Ureter (tissue), 1 donor: Measurements from ENCODE around the gene EXOC7. TPM values are rescaled to one million over a fixed set of nuclear protein-coding genes. Genes with fewer than 3 reads are reported as not detected.

Experiments
- DNase-seq: peaks from one replicate; pipeline ENCODE4 v3.0.0-alpha.2; 2020; ENCODE audit warnings: low spot score
- total RNA-seq: library from RNA; stranded (reverse); gene quantifications from one replicate; pipeline ENCODE4 v1.2.4, GENCODE V29; 2023
- donor health status: DM: yes; HTN: yes; CAD: no.

Gene EXOC7
- total RNA-seq, 1 donor from 2014 or later, result 206 TPM

GRCh38 chr17:76138234-76138895 lies 34.8 kb upstream of the EXOC7 start:
- no peak for DNase-seq

GRCh38 chr17:76137351-76138233 lies 34.0 kb upstream of the EXOC7 start:
- DNase-seq, result no peak

GRCh38 chr17:76137001-76137350 lies 33.4 kb upstream of the EXOC7 start:
- DNase-seq, result no peak

GRCh38 chr17:76136276-76137000 lies 32.9 kb upstream of the EXOC7 start:
- DNase-seq, result no peak

GRCh38 chr17:76135810-76136188 lies 32.2 kb upstream of the EXOC7 start:
- DNase-seq, result no peak

GRCh38 chr17:76134911-76135809 lies 31.6 kb upstream of the EXOC7 start:
- no peak for DNase-seq

- peak; percentile 92 for DNase-seq
Measured at GRCh38 chr17:76132574-76133338, 29.2 kb upstream of the EXOC7 start.

- peak; percentile 75 for DNase-seq
Measured at GRCh38 chr17:76131692-76132573, 28.3 kb upstream of the EXOC7 start.

GRCh38 chr17:76131051-76131691 lies 27.6 kb upstream of the EXOC7 start:
- no peak for DNase-seq

GRCh38 chr17:76130473-76130872 lies 26.9 kb upstream of the EXOC7 start:
- DNase-seq, result no peak

- DNase-seq, result no peak
Measured at GRCh38 chr17:76125922-76126321, 22.3 kb upstream of the EXOC7 start.

- no peak for DNase-seq
Measured at GRCh38 chr17:76125391-76125675, 21.7 kb upstream of the EXOC7 start.

GRCh38 chr17:76124582-76125390 lies 21.2 kb upstream of the EXOC7 start:
- DNase-seq, result no peak

- DNase-seq, result no peak
Measured at GRCh38 chr17:76123749-76124581, 20.4 kb upstream of the EXOC7 start.

- no peak for DNase-seq
Measured at GRCh38 chr17:76123191-76123499, 19.6 kb upstream of the EXOC7 start.

GRCh38 chr17:76122431-76123190 lies 19.0 kb upstream of the EXOC7 start:
- no peak for DNase-seq

- DNase-seq, result no peak
Measured at GRCh38 chr17:76121932-76122430, 18.4 kb upstream of the EXOC7 start.
